ENCODE data around the gene PHLDB3.

DNA sequence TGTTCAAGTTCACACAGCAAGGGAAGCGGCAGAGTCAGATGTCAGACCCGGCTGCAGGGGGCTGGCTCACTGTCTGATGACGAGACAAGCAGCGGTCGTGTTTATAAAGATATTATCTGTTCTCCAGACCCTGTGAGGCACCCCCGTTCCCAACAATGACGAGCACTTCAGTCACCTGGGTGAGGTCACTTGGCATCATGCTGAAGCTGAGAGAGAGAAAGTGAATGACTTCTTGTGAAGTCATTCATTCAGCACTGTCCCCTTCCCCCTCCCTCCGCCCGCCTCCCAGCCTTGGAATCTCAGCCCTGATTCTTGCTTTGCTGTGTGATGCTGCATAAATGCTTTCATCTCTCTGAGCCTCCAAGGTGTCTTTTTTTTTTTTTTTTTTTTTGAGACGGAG is 34.3 kb downstream of the PHLDB3 start:
- no peak for TF ChIP-seq EZH2 (IDR thresholded peaks at IDR 0.05)
- TF ChIP-seq POLR2AphosphoS5 (IDR thresholded peaks at IDR 0.05; ENCODE audit: borderline replicate concordance, low read depth, low read length), result no peak
- no peak for TF ChIP-seq FOXP2 (optimal IDR thresholded peaks at IDR 0.05; ENCODE audit: control extremely low read depth, extremely low read length, insufficient read depth)

Data from SK-N-MC (cell line).